Right forelimb (tissue), 1 donor: ENCODE measurements around the gene ANTXR2.

Experiments used
- DNase-seq: peaks from one replicate; pipeline ENCODE4 v3.0.0-alpha.2; 2018

Gene ANTXR2

GRCh38 chr4:80091688-80092087 is 18.7 kb upstream of the ANTXR2 start:
- DNase-seq = no peak

- DNase-seq = no peak
These were observed 18.2 kb upstream of the ANTXR2 start for GRCh38 chr4:80091184-80091583.

GRCh38 chr4:80090090-80090489 is 17.1 kb upstream of the ANTXR2 start:
- no peak for DNase-seq

GRCh38 chr4:80088471-80088870 is 15.4 kb upstream of the ANTXR2 start:
- no peak for DNase-seq

GRCh38 chr4:80086296-80086695 is 13.3 kb upstream of the ANTXR2 start:
- no peak for DNase-seq

- no peak for DNase-seq
These were observed 12.1 kb upstream of the ANTXR2 start for GRCh38 chr4:80085081-80085480.

- no peak for DNase-seq
These were observed 9.7 kb upstream of the ANTXR2 start for GRCh38 chr4:80082693-80083092.

GRCh38 chr4:80081566-80081965 is 8.5 kb upstream of the ANTXR2 start:
- no peak for DNase-seq

GRCh38 chr4:80079255-80079923 is 6.4 kb upstream of the ANTXR2 start:
- DNase-seq = no peak

GRCh38 chr4:80078346-80079092 is 5.5 kb upstream of the ANTXR2 start:
- DNase-seq = no peak

- no peak for DNase-seq
These were observed 4.6 kb upstream of the ANTXR2 start for GRCh38 chr4:80077639-80078038.

GRCh38 chr4:80076681-80077080 is 3.7 kb upstream of the ANTXR2 start:
- DNase-seq = no peak

- no peak for DNase-seq
These were observed 3.1 kb upstream of the ANTXR2 start for GRCh38 chr4:80075995-80076675.

GRCh38 chr4:80074651-80075050 is 1.6 kb upstream of the ANTXR2 start:
- no peak for DNase-seq

GRCh38 chr4:80074069-80074468 is 1.0 kb upstream of the ANTXR2 start:
- no peak for DNase-seq

GRCh38 chr4:80073473-80074008 is 512 bp upstream of the ANTXR2 start:
- DNase-seq = no peak

- DNase-seq = no peak
These were observed 743 bp downstream of the ANTXR2 start for GRCh38 chr4:80072228-80072743.

GRCh38 chr4:80071604-80072227 is 1.3 kb downstream of the ANTXR2 start:
- peak; percentile 73 for DNase-seq

- DNase-seq = no peak
These were observed 2.0 kb downstream of the ANTXR2 start for GRCh38 chr4:80070880-80071603.

GRCh38 chr4:80069837-80070731 is 2.9 kb downstream of the ANTXR2 start:
- no peak for DNase-seq
